ENCODE data around the gene METTL9.
"Not testable (repeated sequence)": the region's sequence is repeated elsewhere in the genome, so short reads cannot be mapped to it uniquely, and the experiment has no call there.

DNA sequence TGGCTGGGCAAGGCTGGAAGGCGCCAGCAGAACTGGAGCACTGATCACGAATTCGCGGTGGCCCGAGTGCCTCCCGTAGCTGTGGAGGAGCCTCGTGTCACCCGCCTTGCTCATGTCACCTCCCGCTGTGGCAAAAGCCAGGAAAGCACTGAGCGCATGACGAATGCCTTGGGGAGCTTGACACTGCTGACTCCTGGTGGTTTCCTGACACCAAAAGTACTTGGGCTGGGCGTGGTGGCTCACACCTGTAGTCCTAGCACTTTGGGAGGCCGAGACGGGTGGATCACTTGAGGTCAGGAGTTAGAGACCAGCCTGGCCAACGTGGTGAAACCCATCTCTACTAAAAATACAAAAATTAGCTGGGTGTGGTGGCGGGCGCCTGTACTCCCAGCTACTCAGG lies 47.8 kb upstream of the METTL9 start:
- TF ChIP-seq, protein P1, sequence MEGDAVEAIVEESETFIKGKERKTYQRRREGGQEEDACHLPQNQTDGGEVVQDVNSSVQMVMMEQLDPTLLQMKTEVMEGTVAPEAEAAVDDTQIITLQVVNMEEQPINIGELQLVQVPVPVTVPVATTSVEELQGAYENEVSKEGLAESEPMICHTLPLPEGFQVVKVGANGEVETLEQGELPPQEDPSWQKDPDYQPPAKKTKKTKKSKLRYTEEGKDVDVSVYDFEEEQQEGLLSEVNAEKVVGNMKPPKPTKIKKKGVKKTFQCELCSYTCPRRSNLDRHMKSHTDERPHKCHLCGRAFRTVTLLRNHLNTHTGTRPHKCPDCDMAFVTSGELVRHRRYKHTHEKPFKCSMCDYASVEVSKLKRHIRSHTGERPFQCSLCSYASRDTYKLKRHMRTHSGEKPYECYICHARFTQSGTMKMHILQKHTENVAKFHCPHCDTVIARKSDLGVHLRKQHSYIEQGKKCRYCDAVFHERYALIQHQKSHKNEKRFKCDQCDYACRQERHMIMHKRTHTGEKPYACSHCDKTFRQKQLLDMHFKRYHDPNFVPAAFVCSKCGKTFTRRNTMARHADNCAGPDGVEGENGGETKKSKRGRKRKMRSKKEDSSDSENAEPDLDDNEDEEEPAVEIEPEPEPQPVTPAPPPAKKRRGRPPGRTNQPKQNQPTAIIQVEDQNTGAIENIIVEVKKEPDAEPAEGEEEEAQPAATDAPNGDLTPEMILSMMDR (IDR thresholded peaks at IDR 0.05): not testable (repeated sequence)
- TF ChIP-seq POLR2A (IDR thresholded peaks at IDR 0.05): not testable (repeated sequence)
